LHCN-M2 (cell line): ENCODE data around the gene JMJD6. TPM values are rescaled to one million over a fixed set of nuclear protein-coding genes. Genes with fewer than 3 reads are reported as not detected.
A peak's percentile ranks its signal among the peaks of the same experiment; 100 is the strongest.
"Not testable (repeated sequence)": the region's sequence is repeated elsewhere in the genome, so short reads cannot be mapped to it uniquely, and the experiment has no call there.

Source experiments
- DNase-seq: peaks from one replicate; pipeline ENCODE4 v3.0.0-alpha.2; 2012; ENCODE audit warnings: low read depth
- total RNA-seq: library from RNA; depleted of rRNA; stranded (reverse); fragments of >200 nt; gene quantifications from 2 replicates; pipeline ENCODE4 v1.2.3, GENCODE V29; 2014

Gene JMJD6
- total RNA-seq, 1 experiment from 2014 or later, result 29.3 TPM

DNA sequence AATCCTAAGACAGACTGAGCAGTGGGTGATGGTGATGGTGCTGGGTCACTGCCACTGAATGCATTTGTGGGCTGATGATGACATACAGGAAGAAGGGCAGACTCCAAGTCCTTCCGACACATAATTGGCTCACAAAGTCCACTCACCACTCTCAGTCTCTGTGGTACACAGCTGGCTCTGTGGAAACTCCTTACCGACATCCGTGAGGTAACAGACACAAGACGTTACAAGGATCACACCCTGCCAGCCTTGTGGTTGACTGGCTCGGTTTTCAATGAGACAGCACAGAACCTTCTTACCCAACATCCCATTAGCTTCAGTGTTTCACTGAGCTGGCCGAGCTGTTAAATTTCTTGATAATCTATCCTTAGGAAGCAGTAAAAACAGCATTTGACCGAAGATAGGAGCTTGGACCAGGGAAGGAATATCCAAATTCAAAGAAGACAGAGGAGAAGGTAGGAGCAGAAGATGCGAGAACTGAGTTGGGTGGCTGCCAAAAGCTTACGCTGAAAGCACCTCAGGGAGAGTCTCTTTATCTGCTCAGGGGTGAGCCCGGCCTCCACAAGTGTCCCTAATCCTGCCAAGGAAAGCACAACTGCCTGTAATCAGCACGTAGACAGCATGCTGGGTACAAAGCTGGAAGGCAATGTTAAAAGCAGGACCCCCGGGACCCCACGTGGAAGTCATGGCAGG, 10.1 kb downstream of the JMJD6 start:
- peak; percentile 100 for DNase-seq

DNA sequence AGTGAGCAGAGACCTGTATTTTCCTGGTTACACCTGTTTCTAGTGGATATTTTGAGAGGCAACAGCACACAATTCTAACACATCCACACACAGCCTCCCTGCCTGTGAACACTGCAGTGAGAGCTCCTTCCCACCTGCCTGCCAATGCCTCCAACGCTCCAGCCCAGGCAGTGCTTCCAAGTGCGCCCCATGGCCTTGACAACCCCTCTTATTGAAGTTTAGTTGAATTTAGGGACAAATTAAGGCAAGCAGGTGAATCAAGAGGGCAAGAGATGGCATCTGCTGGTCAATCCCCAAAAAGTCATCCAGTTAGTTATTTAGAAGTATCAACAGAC, 10.9 kb downstream of the JMJD6 start:
- DNase-seq, result no peak

GRCh38 chr17:76714822-76715495, 11.4 kb downstream of the JMJD6 start:
- no peak for DNase-seq

- DNase-seq, result no peak
Observed at GRCh38 chr17:76714336-76714735, 12.1 kb downstream of the JMJD6 start.

- no peak for DNase-seq
Observed at GRCh38 chr17:76713765-76714164, 12.6 kb downstream of the JMJD6 start.

DNA sequence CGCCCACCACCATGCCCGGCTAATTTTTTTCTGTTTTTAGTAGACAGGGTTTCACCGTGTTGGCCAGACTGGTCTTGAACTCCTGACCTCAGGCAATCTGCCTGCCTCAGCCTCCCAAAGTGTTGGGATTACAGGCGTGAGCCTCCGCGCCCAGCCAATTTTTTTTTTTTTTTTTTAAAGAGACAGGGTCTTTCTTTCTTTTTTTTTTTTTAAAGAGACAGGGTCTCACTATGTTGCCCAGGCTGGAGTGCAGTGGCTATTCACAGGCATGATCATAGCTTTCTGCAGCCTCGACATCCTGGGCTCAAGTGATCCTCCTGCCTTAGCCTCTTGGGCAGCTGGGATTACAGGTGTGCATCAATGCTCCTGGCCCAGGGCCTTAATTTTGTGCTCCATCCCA, 14.1 kb downstream of the JMJD6 start:
- not testable (repeated sequence) for DNase-seq

DNA sequence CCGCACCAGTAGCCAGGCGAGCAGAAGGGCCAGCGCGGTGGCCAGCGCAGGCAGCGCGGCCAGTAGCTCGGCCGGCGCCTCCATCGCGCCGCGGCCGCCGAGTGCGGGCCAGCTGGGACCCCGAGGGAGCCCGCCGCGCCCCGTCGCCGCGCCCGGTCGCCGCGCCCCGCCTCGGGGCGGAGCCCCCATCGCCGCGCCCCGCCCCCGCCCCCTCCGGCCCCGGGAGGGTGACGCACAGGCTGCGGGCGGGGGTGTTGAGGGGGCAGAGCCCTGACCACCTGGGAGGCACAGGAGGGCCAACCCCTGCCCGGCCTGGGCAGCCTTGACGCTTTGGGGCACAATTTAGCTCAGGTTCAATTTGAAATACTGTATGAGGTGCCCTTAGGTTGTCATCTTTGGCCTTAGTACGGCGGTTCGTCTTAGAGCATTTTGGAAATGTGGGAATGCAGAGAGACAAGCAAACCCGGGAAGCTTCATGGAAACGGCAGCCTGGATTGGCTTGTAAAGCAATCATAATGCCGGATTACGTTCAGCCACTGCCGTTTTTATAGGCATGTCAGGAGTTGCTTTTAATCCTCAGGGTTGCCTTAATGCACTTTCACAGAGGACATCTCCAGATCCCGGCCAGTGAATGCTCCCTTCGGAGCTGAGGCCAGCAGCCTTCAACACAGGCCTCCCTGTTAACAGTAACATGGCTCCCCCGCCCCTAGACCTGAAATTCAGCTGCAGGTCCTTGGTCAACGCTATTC, 15.4 kb downstream of the JMJD6 start, which contains the start of gene MXRA7:
Gene MXRA7 (minus strand): TSS at position 103 of the 749 bp plus-strand sequence. CDS start 19 bp downstream, at position 84.
- peak; percentile 77 for DNase-seq

- not testable (repeated sequence) for DNase-seq
Observed at GRCh38 chr17:76709951-76710862, 16.2 kb downstream of the JMJD6 start.

DNA sequence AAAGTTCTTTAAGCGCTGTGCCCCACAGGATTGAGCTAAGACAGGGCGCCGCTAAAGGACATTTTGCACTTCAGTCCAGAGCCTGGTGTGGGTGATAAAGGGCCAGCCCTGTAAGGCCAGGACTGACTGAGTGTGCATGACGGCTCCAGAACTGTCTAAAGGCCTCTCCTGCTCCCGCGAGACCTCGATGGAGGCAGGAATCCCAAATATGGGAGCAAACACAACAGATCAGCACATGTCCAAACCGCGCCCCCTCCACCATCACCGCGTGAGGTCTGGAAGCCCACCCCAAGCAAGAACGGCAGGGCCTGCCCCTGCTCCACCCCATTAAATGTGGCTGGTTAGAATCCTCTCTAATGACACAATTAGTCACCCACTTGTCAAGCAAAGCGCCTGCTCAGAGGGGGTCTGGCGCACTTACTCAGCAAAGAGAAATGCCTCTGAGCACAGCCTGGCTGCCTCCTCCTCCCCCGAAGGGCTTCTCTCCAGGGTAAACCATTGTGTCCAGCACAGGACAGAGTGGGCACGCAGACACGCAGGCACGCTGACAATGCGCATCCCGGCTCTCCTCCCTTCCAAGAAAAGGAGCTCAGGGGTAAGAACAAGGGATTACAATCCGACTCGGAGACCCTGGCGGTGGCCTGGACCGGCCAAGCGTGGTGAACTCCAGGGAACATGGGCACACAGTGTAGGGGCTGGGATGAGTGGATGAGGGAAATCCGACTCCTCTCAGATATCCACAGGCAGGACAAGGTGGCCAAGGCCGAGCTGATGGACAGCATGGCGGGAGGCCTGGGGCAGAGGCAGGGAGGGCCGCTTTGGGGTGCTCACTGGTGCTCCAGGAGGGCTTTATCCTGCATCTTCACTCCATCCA, 17.1 kb downstream of the JMJD6 start:
- peak; percentile 98 for DNase-seq

- peak; percentile 70 for DNase-seq
Observed at GRCh38 chr17:76707985-76708807, 18.2 kb downstream of the JMJD6 start.

- no peak for DNase-seq
Observed at GRCh38 chr17:76706817-76707216, 19.6 kb downstream of the JMJD6 start.

DNA sequence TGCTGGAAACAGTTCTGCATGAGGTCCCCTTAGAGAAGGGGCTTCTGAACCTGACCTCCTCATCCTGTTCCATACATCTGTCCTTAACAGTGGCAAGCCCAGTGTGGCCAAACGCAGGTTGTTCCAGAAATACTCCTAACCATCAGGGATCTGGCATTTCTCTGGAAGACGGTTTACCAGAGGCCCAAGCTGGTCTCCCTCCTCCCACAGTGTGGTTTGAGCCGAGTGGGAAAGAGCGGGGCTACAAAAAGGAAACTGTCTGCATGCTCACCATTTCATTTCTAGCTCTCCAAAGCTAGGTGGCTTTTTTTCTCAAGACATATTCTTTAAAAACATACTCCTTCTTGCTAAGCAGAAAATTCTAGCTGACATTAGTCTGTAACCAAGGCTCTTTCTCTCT, 21.6 kb downstream of the JMJD6 start:
- DNase-seq, result no peak

DNA sequence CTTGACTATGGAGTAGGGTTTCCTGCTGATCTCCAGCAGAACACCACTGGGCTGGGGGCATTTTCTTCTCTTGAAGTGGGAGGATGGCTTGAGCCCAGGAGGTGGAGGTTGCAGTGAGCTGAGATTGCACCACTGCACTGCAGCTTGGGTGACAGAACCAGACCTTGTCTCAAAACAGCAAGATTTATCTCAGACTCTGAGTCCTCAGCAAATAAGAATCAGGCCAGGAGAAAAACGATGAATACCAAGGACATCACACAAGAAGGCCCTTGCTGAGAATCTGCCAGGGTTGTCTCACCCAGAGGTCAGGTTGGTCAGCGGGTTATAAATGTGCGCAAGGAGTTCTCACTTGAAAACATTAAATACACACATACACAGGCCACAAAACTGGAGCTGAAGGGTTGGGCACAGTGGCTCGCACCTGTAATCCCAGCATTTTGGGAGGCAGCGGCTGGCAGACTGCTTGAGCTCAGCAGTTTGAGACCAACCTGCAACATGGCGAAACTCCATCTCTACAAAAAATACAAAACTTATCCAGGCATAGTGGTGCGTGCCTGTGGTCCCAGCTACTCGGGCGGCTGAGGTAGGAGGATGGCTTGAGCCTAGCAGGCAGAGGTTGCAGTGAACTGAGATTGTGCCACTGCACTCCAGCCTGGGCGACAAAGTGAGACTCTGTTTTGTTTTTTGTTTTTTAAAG, 23.3 kb downstream of the JMJD6 start:
- DNase-seq, result no peak

DNA sequence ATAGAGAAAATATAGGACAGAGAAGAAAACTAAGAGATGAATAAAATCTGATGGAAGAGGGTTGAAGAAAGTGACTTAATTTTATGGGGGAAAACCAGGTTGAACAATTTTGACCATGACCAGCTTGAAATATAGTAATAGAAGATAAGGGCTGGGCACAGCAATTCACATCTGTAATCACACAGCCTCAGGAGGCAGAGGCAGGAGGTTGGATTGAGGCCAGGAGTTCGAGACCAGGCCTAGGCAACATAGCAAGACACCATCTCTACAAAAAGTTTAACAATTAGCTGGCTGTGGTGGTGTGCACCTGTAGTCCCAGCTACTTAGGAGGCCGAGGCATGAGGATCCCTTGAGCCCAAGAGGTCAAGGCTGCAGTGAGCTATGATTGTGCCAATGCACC, 24.3 kb downstream of the JMJD6 start:
- no peak for DNase-seq

GRCh38 chr17:76701471-76701967, 24.9 kb downstream of the JMJD6 start:
- no peak for DNase-seq

- DNase-seq, result peak; percentile 90
Observed at GRCh38 chr17:76700617-76701470, 25.6 kb downstream of the JMJD6 start.

- no peak for DNase-seq
Observed at GRCh38 chr17:76700270-76700616, 26.2 kb downstream of the JMJD6 start.

GRCh38 chr17:76698466-76698977, 27.9 kb downstream of the JMJD6 start:
- DNase-seq, result not testable (repeated sequence)
